SK-MEL-5 (cell line): Measurements from ENCODE around the gene SUPV3L1. TPM values are rescaled to one million over a fixed set of nuclear protein-coding genes. Genes with fewer than 3 reads are reported as not detected.

ENCODE experiments used
- DNase-seq: peaks from one replicate; pipeline ENCODE4 v3.0.0-alpha.2; 2016; ENCODE audit warnings: low read depth, low spot score
- in situ Hi-C: cut with HindIII; loops from 2 replicates; pipeline ENCODE4 v1.10.0; 2016; ENCODE audit warnings: low sequenced_read_pairs, high pct_unique_total_duplicates, low pct_unique_long_range_greater_than_20kb
- total RNA-seq: library from RNA; depleted of rRNA; stranded (reverse); fragments of >200 nt; shearing (Covaris generic); gene quantifications from 2 replicates; pipeline ENCODE4 v1.2.3, GENCODE V29; 2014

Gene SUPV3L1
- total RNA-seq, 1 experiment from 2014 or later = 24.8 TPM

DNA sequence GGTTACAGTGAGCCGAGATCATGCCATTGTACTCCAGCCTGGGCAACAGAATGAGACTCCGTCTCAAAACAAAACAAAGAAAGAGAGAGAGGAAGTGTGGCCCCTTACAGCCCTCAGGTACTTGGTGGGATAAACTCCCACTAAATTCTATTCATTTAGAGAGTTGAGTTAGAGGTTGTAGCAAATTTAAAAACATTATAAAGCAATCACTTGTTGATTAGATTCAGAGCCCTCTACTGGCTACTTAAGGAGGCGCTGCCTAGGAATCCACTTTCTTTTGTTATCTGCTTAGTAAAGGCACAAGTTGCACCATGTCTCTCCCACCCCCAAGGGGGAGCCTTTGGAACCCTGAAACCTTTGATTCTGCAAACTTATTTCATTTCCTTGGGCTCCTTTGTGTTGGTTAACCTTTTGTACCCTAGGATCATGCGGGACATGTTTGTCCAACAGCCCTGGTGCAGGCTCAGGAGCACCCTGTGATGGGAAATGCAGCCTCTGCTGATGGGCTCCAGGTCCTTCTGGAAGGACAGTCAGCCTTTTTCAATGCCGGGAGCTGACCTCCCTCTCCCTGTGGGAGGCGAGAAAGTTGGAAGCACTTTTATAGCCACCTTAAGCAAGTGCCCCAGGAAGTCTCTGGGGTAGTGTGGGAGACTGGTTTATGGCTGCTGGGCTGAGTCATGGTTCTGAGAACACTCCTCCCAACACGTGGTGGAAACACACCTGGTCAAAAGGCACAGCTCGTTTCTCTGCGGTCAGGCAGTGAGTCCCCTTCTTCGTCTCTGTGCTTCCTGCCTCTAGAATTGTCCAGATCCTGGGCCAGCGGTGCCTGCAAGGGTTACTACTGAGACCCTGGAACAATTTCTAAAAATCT lies 42.4 kb downstream of the SUPV3L1 start:
- in situ Hi-C loops = no loop called here
- peak; percentile 63 for DNase-seq

DNA sequence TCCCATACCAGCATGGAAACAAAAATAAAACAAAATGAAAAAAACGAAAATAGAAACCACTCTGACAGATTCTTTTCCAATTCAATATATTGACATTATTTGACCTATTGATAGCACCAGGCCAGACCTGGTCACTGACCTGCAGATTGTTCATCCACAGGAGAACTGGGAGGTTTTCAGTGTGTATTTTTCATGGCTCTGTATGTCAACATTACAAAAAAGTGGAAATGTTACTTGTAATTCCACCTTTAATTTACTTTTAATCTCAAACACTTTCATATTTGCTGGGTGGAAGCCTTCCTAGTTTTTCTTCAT lies 43.0 kb downstream of the SUPV3L1 start:
- in situ Hi-C loops = no loop called here
- no peak for DNase-seq

DNA sequence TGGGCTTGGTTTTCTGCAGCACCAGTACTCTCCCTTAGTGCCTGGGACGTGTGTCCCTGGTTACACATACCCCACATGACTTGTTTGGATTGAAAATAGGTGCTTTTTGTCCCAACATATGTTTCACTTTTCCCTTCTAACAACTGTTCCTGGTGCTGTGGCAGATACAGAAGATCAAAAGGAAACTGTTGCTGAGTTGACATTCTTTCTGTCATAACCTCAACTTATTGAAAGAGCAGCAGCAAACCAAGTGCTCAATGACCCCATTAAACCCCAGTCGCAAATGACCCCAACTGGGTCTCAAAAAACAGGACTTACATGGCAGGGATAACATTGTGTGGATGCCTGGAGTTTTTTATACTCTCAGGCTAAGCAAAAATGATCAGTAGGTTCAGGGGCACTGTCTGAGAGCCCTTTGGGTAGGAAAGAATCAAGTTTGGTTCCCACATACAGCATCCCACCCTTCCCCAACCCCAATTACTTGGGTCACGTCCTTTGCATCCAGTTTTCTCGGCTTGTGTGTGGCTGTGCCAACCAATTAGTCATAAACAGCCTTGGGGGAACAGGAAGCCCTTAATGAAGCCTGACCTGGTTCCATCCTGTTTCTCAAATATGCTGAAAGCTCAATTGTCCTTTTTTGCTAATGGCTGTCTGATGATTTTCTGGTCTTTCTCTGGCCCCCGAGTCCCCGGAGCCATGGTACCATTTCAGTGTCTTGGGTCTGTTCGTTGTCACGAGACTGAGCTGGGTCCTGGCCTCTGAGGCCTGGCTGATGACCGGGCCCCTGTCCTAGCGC lies 45.0 kb downstream of the SUPV3L1 start:
- in situ Hi-C loops = no loop called here
- DNase-seq = peak; percentile 50

DNA sequence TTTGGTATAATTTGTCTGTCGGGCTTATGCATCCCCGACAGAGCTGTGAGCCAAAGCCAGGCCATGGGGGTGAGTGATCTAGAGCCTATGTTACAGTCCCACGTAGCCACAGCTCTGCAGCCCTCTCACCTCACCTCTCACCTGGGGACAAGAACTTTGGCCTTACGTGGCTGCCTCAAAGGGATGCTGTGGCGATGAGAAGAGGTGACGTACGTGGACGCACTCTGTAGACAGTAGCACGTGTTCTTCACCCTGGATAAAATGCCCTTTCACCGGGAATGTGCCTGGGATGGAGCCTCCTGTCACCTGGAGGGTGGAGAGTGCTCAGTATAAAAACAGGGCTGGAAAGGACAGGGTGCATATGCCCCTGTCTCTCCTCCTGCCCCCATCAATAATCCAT lies 45.6 kb downstream of the SUPV3L1 start:
- DNase-seq = no peak
- in situ Hi-C loops = no loop called here

DNA sequence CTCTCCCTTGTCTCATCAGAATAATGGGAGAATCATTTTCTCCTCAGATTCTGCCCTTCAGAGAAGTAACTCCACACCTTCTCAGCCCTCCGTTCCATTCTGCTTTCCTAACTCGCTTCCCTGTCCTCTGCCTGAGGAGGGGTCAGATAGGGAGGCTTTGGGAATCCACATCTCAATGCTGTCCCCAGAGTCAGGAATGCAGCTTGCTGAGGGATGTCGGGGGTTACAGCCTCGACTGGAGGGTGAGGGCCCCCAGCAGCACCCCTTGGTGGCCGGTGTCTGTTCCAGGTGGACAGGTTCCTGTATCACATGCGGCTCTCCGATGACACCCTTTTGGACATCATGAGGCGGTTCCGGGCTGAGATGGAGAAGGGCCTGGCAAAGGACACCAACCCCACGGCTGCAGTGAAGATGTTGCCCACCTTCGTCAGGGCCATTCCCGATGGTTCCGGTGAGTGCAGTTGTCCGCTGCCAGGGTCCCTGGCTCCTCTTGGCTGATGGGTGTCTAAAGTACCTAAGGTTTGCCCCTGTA lies 47.0 kb downstream of the SUPV3L1 start:
- in situ Hi-C loops = no loop called here
- no peak for DNase-seq

DNA sequence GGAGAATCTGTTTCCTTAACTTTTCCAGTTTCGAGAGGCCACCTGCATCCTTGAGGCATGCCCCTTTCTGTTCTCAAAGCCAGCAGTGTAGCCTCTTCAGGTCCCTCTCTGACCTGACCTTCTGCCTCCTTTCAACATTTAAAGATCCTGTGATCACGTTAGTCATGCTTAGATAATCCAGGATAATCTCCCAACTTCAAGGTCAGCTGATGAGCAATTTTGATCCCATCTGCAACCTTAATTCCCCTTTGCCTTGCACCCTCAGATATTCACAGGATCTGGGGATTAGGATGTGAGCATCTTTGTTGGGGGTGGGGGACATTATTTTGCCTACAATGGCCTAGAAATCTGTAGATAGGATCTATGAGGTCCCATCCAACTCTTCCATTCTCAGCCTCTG lies 48.1 kb downstream of the SUPV3L1 start:
- in situ Hi-C loops = no loop called here
- no peak for DNase-seq

DNA sequence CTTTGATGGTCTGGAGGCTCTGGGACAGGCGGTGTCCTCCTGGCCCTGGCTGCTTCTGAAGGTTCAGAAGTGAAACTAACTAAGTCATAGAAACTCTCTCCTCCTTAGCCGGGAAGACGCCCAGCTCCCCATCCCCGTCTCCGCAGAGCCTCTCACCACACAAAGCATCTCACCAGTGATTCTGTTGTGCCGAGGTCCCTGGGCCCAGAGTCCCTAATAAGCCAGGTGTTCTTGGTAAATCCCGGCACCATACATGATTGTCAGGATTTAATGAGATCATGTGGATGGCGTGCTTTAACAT lies 49.5 kb downstream of the SUPV3L1 start:
- in situ Hi-C loops = no loop called here
- DNase-seq = no peak

DNA sequence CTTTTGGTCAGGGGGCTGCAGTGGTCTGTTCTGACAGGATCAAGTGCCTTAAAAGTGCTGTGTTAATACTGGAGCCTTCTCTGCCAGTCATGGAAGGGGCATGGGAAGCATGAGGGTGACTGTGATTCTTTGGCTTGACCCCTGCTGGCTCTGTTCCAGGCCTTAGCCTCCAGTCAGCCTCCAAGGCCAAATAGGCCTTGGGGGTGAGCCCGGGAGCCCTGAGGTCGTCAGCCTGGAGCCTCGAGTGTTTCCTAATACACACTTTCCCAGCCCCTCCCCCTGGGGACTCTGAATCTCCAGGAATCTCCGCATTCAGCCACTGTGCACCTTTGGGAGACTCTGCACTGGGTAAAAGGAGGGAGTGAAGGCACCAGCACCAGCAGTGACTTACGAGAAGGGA lies 50.1 kb downstream of the SUPV3L1 start:
- in situ Hi-C loops = no loop called here
- DNase-seq = no peak

DNA sequence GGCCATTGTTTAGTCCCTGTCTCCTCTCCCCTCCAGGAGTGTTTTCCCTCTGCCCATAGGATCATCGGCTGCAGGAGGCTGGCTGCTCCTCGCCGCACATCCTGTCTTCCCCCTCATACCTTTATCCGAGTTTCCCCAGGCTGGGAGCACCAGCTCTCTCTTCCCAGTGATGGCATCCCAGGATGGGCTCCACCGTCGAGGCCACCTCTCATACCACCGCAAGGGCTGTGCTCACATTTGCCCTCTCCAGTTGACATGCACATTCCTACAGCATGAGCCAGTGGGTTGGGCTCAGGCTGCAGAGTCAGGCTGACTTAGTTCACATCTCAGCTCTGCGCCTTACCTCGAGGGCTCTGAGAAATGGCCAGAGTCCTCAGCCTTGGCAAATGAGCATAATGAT lies 52.2 kb downstream of the SUPV3L1 start:
- DNase-seq = no peak
- in situ Hi-C loops = no loop called here

DNA sequence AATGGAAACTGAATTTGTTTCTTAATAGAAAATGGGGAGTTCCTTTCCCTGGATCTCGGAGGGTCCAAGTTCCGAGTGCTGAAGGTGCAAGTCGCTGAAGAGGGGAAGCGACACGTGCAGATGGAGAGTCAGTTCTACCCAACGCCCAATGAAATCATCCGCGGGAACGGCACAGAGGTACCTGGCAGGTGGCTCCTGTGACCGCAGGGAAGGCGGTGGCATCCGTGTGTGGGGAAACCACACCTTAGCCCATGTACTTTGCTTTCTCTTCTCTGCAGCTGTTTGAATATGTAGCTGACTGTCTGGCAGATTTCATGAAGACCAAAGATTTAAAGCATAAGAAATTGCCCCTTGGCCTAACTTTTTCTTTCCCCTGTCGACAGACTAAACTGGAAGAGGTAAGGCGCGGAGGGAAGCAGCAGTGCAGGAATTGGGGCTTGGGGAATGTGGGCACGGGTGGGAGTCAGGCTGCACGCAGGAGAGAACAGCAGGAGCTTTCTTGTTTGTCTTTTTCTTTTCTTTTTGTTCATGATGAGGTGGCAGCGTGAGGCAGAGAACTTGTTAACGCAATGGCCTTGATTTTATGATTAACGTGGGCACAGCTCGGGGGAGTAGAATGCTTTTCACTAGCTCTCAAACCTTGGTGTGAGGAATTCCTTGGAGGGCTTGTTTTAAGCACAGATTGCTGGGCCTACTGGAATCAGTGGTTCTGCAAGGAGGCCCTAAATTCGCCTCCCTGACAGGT lies 52.9 kb downstream of the SUPV3L1 start:
- in situ Hi-C loops = no loop called here
- no peak for DNase-seq

DNA sequence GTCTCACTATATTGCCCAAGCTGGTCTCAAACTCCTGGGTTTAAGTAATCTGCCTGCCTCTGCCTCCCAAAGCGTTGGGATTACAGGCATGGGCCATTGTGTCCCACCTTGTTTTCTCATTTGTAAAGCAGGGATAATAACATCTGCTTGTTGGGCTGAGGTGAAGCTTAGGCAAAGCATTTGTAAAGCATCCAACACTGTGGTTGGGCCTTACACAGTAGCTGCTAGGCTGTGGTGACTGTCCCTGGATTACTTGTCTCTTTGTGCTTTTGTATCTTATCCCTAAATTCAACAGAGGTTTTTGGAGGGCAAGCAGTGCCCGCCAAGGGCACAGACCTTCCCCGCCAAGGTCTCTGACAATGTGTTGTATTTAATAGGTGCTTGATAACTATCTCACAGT lies 54.4 kb downstream of the SUPV3L1 start:
- in situ Hi-C loops = no loop called here
- no peak for DNase-seq

DNA sequence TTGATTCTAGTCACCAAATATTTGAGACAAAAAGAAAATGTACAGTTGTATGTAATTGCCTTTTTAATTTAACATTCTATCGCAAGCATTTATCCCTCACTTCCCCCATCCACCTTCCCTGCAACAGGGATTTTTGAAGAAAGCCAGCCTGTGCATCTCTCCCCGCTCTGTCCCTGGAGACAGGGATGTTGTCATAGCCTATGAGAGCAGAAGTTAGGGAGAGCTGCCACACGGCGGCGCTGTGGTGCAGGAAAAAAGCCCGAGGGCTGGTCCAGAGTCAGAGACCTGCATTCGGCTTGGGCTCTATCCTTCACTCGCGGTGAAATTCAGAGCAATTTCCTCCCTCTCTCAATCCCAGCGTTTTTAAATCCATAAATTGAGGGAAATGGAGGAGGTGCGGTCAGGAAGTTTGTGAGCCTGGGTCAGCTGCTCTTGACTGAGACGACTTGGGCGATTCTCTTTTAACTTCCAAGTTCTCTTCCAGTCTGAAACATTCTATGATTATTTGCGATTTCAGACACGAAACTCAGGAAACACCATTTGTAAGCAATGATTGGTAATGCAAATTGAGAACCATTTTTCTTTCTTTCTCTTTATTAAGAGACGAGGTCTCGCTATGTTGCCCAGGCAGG lies 57.6 kb downstream of the SUPV3L1 start:
- DNase-seq = peak; percentile 80
- in situ Hi-C loops = no loop called here

DNA sequence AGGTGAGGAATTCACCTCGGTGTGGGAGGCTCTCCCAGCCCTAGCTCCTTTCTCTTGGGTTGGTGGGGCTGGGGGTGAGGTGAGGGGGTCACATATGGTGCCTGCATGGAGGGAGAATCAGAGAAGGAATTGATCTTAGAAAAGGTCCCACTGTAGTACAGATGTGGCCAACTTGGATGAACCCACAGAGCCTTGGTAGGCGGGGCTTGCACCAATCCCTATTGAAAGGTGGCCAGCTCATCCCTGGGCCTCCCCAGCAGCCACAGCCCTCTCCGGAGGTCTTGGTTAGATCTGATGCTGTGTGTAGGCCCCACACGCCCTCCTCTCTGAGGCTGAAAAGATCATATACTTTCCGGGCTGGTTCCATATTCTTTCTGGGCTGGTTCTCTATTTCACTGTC lies 59.1 kb downstream of the SUPV3L1 start:
- DNase-seq = no peak
- in situ Hi-C loops = no loop called here

DNA sequence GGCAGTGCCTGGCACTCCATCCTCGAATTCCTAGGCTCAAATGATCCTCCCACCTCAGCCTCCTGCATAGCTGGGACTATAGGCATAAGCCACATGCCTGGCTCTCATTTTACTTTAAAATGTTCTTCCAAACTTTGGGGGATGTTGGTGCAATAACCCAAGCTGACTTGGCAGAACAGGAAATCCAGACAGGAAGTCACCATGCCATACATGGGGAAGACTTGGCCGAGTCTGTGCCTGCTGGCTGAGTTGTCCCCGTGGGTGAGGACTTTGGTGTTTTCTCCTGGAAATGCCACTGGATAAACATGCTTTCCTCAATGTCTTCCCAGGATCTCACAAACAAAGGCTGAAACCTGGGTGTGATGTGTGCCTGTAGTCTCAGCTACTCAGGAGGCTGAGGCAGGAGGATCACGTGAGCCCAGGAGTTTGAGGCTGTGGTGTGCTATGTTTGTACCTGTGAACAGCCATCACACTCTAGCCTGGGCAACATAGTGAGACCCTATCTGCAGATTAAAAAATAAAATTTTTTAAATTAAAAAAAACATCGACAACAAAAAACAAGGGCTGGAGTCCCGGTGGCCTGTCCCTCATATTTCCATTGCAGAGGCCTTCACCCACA lies 59.9 kb downstream of the SUPV3L1 start:
- in situ Hi-C loops = no loop called here
- DNase-seq = no peak

DNA sequence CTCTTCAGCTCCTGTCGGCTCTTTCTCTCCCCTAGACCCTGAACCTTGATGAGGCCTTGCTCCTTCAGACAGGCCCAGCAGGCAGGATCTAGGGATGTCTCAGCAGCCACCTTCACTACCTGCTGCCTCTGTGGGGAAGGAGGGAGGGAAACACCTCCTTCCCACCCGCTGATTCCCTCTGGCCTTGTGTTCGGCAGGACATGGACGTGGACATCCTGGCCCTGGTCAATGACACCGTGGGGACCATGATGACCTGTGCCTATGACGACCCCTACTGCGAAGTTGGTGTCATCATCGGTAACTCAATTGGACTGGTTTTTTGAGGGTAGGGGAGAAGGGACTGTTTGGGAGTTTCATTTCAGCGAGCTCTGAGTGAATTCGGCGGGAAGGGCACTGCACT lies 60.4 kb downstream of the SUPV3L1 start:
- no peak for DNase-seq
- in situ Hi-C loops = no loop called here

DNA sequence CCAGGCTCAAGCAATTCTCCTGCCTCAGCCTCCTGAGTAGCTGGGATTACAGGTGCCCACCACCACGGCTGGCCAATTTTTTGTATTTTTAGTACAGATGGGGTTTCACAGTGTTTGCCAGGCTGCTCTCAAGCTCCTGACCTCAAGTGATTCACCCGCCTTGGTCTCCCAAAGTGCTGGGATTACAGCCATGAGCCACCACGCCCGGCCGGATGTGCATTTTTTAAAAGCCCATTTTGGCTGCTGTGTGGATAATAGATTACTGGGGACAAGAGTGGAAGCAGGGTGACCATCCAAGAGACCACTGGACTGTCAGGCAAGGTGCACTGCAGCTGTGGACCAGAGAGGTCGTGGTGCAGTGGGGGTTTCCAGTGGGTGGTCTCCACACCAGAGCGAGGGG lies 61.5 kb downstream of the SUPV3L1 start:
- no peak for DNase-seq
- in situ Hi-C loops = no loop called here

DNA sequence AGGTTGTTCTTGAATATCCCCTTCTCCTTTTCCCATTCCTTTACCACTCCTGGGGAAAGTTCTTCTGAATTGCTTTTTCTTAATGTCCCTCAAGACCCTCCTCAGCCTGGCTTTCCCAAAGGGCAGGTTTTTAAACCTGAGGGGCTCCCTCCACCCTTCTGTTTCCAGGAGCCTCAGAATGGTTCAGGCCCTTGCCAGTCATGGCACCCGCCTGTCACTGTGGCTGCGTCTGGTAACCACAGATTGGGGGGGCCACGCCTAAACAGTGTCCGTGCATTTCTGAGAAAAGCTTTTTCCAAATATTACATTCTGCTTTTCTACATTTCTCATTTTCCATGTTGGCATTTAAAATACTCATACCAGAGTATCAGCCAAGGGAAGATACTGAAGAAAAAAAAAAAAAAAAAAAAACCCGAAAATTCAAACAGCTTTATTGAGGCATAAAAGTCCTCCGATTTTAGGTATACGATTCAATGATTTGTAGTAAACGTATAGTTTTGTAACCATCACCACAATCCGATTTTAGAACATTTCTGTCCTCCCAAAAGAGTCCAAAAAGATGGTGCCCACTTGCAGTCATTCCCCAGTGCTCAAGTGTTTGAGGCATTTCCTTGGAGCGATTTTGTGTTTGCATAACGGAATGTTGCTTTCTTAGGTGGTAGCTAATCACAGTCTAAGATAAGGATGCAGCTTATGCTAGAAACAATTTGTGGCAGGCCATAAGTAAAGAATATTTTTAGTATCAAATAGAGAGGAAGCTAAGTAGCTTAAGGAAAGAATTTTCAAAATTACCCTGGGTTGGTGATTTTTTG lies 62.2 kb downstream of the SUPV3L1 start:
- in situ Hi-C loops = no loop called here
- DNase-seq = no peak
